GM18909 (cell line): ENCODE results near the gene NKD1.
"Not testable (repeated sequence)": the region's sequence is repeated elsewhere in the genome, so short reads cannot be mapped to it uniquely, and the experiment has no call there.

Experiments used
- ATAC-seq: cut with Tn5 transposase; IDR thresholded peaks from one replicate; pipeline ENCODE4 v1.9.1; 2021; ENCODE audit warnings: mild to moderate bottlenecking; ENCODE audit not compliant: unreplicated experiment, poor library complexity

NKD1 gene

GRCh38 chr16:50536258-50536645 is 11.9 kb upstream of the NKD1 start:
- not testable (repeated sequence) for ATAC-seq

- no peak for ATAC-seq
Measured at GRCh38 chr16:50537533-50538290, 10.5 kb upstream of the NKD1 start.

- ATAC-seq = no peak
Measured at GRCh38 chr16:50538411-50539052, 9.7 kb upstream of the NKD1 start.

- ATAC-seq = no peak
Measured at GRCh38 chr16:50539053-50539695, 9.0 kb upstream of the NKD1 start.

GRCh38 chr16:50539822-50540710 is 8.1 kb upstream of the NKD1 start:
- no peak for ATAC-seq

- no peak for ATAC-seq
Measured at GRCh38 chr16:50540711-50541007, 7.5 kb upstream of the NKD1 start.

- ATAC-seq = no peak
Measured at GRCh38 chr16:50542703-50543102, 5.5 kb upstream of the NKD1 start.

GRCh38 chr16:50546125-50546524 is 2.1 kb upstream of the NKD1 start:
- ATAC-seq = no peak

GRCh38 chr16:50547340-50548124 is 664 bp upstream of the NKD1 start:
- peak; percentile 42 for ATAC-seq

- no peak for ATAC-seq
Measured at GRCh38 chr16:50548909-50549560, 839 bp downstream of the NKD1 start.

- ATAC-seq = no peak
Measured at GRCh38 chr16:50549561-50549915, 1.3 kb downstream of the NKD1 start.

GRCh38 chr16:50550035-50550434 is 1.8 kb downstream of the NKD1 start:
- ATAC-seq = no peak

GRCh38 chr16:50550866-50551641 is 2.9 kb downstream of the NKD1 start:
- ATAC-seq = no peak

- no peak for ATAC-seq
Measured at GRCh38 chr16:50552476-50553101, 4.4 kb downstream of the NKD1 start.

- no peak for ATAC-seq
Measured at GRCh38 chr16:50553182-50553710, 5.0 kb downstream of the NKD1 start.

- ATAC-seq = no peak
Measured at GRCh38 chr16:50553731-50554360, 5.7 kb downstream of the NKD1 start.

- ATAC-seq = no peak
Measured at GRCh38 chr16:50555269-50555875, 7.2 kb downstream of the NKD1 start.
